ENCODE data around the gene SMIM33. TPM values are rescaled to one million over a fixed set of nuclear protein-coding genes. Genes with fewer than 3 reads are reported as not detected.

Gene SMIM33
- total RNA-seq, 4 donors from 2014 or later, result not detected

DNA sequence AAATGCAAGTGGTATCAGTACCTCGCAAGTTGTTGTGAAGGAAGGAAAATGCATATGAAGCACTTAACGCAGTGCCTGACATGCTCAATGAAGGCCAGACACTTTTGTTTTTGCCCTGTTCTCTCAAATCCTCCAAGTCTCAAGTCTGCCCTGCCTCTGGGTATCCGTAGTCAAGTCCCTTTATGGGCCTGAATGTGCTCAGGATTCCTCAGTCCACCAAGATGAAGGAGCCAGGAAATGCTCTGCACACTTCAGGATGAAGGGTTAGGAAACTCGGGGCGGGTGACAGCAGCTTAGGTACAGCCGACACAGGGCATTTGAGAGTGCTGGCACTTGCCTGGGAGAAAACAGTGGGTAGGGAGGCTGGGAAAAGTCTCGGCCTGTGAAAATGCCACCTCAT lies 9.6 kb upstream of the SMIM33 start:
- 73 to 86% methylated on average over 7 of the region's 7 CpGs for WGBS, 2 donors
- DNase-seq (ENCODE audit: low spot score in 2 of 2), result no peak
- no peaks in the 10 kb centered on the region for H3K9me3 ChIP-seq
- peak overlapping the region in 1 of 4 donors; percentile 12 for H3K4me3 ChIP-seq
- H3K27me3 ChIP-seq, result no peaks in the 10 kb centered on the region
- TF ChIP-seq POLR2A (IDR thresholded peaks at IDR 0.05) (no peak), EP300 (IDR thresholded peaks at IDR 0.05) (no peak)
- TF ChIP-seq, protein P1, sequence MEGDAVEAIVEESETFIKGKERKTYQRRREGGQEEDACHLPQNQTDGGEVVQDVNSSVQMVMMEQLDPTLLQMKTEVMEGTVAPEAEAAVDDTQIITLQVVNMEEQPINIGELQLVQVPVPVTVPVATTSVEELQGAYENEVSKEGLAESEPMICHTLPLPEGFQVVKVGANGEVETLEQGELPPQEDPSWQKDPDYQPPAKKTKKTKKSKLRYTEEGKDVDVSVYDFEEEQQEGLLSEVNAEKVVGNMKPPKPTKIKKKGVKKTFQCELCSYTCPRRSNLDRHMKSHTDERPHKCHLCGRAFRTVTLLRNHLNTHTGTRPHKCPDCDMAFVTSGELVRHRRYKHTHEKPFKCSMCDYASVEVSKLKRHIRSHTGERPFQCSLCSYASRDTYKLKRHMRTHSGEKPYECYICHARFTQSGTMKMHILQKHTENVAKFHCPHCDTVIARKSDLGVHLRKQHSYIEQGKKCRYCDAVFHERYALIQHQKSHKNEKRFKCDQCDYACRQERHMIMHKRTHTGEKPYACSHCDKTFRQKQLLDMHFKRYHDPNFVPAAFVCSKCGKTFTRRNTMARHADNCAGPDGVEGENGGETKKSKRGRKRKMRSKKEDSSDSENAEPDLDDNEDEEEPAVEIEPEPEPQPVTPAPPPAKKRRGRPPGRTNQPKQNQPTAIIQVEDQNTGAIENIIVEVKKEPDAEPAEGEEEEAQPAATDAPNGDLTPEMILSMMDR (IDR thresholded peaks at IDR 0.05), result no peak
- H3K4me1 ChIP-seq, result peaks cover 0 to 6% (median 0%) of the 10 kb centered on the region in 4 donors
- H3K36me3 ChIP-seq, result no peaks in the 10 kb centered on the region
- H3K27ac ChIP-seq, result peak overlapping the region in 1 of 4 donors; percentile 76

- WGBS, 2 donors, result 27 to 44% methylated on average over 5 of the region's 5 CpGs
- TF ChIP-seq, protein P1 (IDR thresholded peaks at IDR 0.05), result no peak
- TF ChIP-seq EP300 (IDR thresholded peaks at IDR 0.05), result peak in 1 of 2 donors; percentile 18
- no peaks in the 10 kb centered on the region for H3K27me3 ChIP-seq
- no peak for DNase-seq (ENCODE audit: low spot score in 2 of 2)
- H3K27ac ChIP-seq, result peak overlapping the region in 2 of 4 donors; percentile 43 to 76
- H3K4me3 ChIP-seq, result peak overlapping the region in 1 of 4 donors; percentile 12
- H3K36me3 ChIP-seq, result no peaks in the 10 kb centered on the region
- H3K4me1 ChIP-seq, result peaks cover 0 to 6% (median 0%) of the 10 kb centered on the region in 4 donors
- H3K9me3 ChIP-seq, result no peaks in the 10 kb centered on the region
Measured at GRCh38 chr5:139461698-139462097, 9.1 kb upstream of the SMIM33 start.

DNA sequence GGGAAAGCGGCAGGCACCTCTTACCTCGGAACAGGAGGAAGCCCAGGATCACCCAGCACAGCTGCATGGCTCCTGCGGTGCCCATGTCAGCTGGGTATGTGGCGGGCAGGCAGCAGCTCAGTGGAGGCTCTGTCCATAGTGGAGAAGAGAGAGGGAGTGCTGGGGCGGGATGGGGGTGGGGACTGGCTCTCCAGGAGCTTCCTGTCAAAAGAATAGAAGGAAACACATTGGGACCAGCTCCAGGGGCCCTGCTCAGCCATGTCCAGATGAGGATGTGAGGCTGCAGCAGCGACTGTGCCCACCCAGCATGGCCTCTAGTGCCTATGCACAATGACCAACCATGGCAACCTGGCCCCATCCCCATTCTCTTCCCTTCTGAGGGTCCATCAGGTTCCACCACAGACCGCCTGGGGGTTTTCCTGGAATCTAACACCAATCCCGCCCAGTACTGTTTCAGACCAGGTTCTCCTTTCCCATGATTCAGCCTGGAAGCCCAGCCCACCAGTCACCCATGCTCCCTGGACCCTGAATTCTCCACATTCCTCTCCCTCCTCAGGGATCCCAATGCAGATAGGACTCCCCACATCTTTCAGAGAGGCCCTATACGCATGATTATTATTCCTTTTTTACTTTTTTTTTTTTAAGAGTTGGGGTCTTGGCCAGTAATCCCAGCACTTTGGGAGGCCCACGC lies 8.1 kb upstream of the SMIM33 start, which contains the start of gene ECSCR:
Gene ECSCR (minus strand): TSS at position 158 of the 691 bp plus-strand sequence. CDS start 73 bp downstream, at position 85.
- Histone ChIP-seq H3K9me3 (no peaks in the 10 kb centered on the region), H3K4me1 (peaks cover 0 to 6% (median 0%) of the 10 kb centered on the region in 4 donors), H3K36me3 (no peaks in the 10 kb centered on the region), H3K27ac (peak within 1 kb of the TSS in 3 of 4 donors; percentile 34 to 76 (median 43)), H3K4me3 (peak within 1 kb of the TSS in 1 of 4 donors; percentile 12), H3K27me3 (no peaks in the 10 kb centered on the region)
- no peak for DNase-seq (ENCODE audit: low spot score in 2 of 2)
- no peak for TF ChIP-seq EP300 (IDR thresholded peaks at IDR 0.05)
- TF ChIP-seq, protein P1 (IDR thresholded peaks at IDR 0.05), result no peak
- WGBS, 2 donors, result 75 to 79% methylated on average over 10 of the region's 10 CpGs

- Histone ChIP-seq H3K27ac (no peak overlapping the region), H3K4me3 (no peak overlapping the region), H3K27me3 (no peaks in the 10 kb centered on the region), H3K36me3 (no peaks in the 10 kb centered on the region), H3K9me3 (no peaks in the 10 kb centered on the region), H3K4me1 (peaks cover 0 to 2% (median 0%) of the 10 kb centered on the region in 4 donors)
- 73 to 75% methylated on average over 8 of the region's 8 CpGs for whole genome bisulfite sequencing, 2 donors
- DNase-seq (ENCODE audit: low spot score in 2 of 2), result no peak
- TF ChIP-seq EP300 (IDR thresholded peaks at IDR 0.05) (no peak), POLR2A (IDR thresholded peaks at IDR 0.05) (no peak)
- TF ChIP-seq, protein P1 (IDR thresholded peaks at IDR 0.05), result no peak
Measured at GRCh38 chr5:139468421-139468931, 2.3 kb upstream of the SMIM33 start.

DNA sequence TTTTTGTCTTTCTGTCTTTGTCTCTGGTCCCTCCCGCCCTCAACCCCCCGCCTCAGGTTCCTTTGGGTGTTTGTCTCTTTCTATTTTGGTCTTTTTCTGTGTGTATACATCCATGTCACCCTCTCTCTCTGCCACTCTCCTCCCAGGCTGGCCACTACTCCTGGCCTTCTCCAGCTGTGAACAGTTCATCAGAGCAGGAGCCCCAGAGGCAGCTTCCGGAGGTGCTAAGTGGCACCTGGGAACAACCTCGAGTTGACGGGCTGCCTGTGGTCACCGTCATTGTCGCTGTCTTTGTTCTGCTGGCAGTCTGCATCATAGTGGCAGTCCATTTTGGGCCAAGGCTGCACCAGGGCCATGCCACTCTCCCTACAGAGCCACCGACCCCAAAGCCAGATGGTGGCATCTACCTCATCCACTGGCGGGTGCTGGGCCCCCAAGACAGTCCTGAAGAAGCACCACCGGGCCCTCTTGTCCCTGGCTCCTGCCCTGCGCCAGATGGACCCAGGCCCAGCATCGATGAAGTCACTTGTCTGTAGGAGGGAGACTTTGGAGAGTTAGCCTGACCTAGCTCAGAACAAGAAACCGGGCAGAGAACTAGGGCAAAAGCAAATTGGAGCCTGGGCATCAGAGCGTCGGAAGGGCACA lies 1.7 kb downstream of the SMIM33 start:
- Histone ChIP-seq H3K4me3 (no peak overlapping the region), H3K27ac (peak overlapping the region in 3 of 4 donors; percentile 19 to 67 (median 67)), H3K9me3 (no peaks in the 10 kb centered on the region), H3K27me3 (no peaks in the 10 kb centered on the region), H3K4me1 (peaks cover 0 to 24% (median 13%) of the 10 kb centered on the region in 4 donors), H3K36me3 (peaks cover 0 to 25% (median 0%) of the 10 kb centered on the region in 3 donors)
- 82 to 85% methylated on average over 15 of the region's 15 CpGs for WGBS, 2 donors
- no peak for DNase-seq (ENCODE audit: low spot score in 2 of 2)
- TF ChIP-seq POLR2A (IDR thresholded peaks at IDR 0.05), result no peak
- no peak for TF ChIP-seq EP300 (IDR thresholded peaks at IDR 0.05)
- TF ChIP-seq, protein P1 (IDR thresholded peaks at IDR 0.05), result no peak
